Esophagus muscularis mucosa (tissue), 4 donors: ENCODE data around the gene RAB22A. TPM values are rescaled to one million over a fixed set of nuclear protein-coding genes. Genes with fewer than 3 reads are reported as not detected.
A peak's percentile ranks its signal among the peaks of the same experiment; 100 is the strongest.

ENCODE experiments used
- DNase-seq: peaks from one replicate; pipeline ENCODE4 v3.0.0-alpha.2; 2017; ENCODE audit errors: extremely low spot score
- H3K27ac ChIP-seq, 4 donors: fragments of 200-600 bp; sonication (generic); replicated peaks in 1 of 4; 1 replicate in 3 of 4; 2 replicates in 1 of 4; pipeline ENCODE4 v1.5.1; 2016 to 2019; ENCODE audit warnings: mild to moderate bottlenecking in 1 of 4
- H3K27me3 ChIP-seq, 4 donors: fragments of 200-600 bp; sonication (generic); one replicate each; pipeline versions ENCODE4 v1.5.1 to v1.6.0; 2016 to 2019
- H3K36me3 ChIP-seq, 4 donors: fragments of 200-600 bp; sonication (generic); one replicate each; pipeline ENCODE4 v1.5.1; 2016 to 2019
- H3K4me1 ChIP-seq, 4 donors: fragments of 200-600 bp; sonication (generic); one replicate each; pipeline ENCODE4 v1.5.1; 2016 to 2019
- H3K4me3 ChIP-seq, 4 donors: fragments of 200-600 bp; sonication (generic); 1 replicate in 2 of 4; 2 replicates in 2 of 4; pipeline ENCODE4 v1.5.1; 2016 to 2019; ENCODE audit warnings: mild to moderate bottlenecking in 4 of 4, moderate library complexity in 1 of 4
- H3K9me3 ChIP-seq, 4 donors: fragments of 200-600 bp; sonication (generic); 1 replicate in 3 of 4; 2 replicates in 1 of 4; pipeline ENCODE4 v1.5.1; 2016 to 2019
- CTCF ChIP-seq, 3 experiments: fragments of 200-600 bp in 2 of 3; fragments of 450-650 bp in 1 of 3; sonication (generic) in 2 of 3; IDR thresholded peaks; one replicate each; pipeline ENCODE4 v1.5.1; 2017 to 2019; ENCODE audit warnings: antibody characterized with exemption in 3 of 3, mild to moderate bottlenecking in 2 of 3, moderate library complexity in 1 of 3
- EP300 ChIP-seq: sonication (generic); formaldehyde crosslinking; IDR thresholded peaks from one replicate; pipeline ENCODE4 v1.6.1; 2017; ENCODE audit warnings: antibody characterized with exemption
- POLR2A ChIP-seq: fragments of 450-650 bp; IDR thresholded peaks from one replicate; pipeline ENCODE4 v1.6.1; 2017; ENCODE audit warnings: antibody characterized with exemption, moderate library complexity, mild to moderate bottlenecking, low read depth
- POLR2AphosphoS5 ChIP-seq, 2 donors: sonication (generic); formaldehyde crosslinking; IDR thresholded peaks; one replicate each; pipeline ENCODE4 v1.6.1; 2017; ENCODE audit warnings: antibody characterized with exemption in 2 of 2
- WGBS: methylation state at CpG from one replicate; pipeline ENCODE4 v1.1.5; 2018; 5-methylcytosine and 5-hydroxymethylcytosine counted together
- intact Hi-C: fragments of 100-400 bp; cut with DNase I; formaldehyde crosslinking; loops from one replicate; pipeline ENCODE4 v1.15.1; 2023
- total RNA-seq, 4 donors: library from RNA; depleted of rRNA; stranded (reverse); fragments of >200 nt; gene quantifications; one replicate each; pipeline versions ENCODE4 v1.1.0 to v1.2.1, GENCODE V29; 2016

Gene RAB22A
- total RNA-seq, 4 donors from 2014 or later, result 17.9 to 24.0 (median 20.4) TPM

- H3K4me3 ChIP-seq, result no peak overlapping the region
- TF ChIP-seq POLR2AphosphoS5 (IDR thresholded peaks at IDR 0.05), result no peak
- no peak for TF ChIP-seq POLR2A
- TF ChIP-seq EP300, result no peak
- no peak for TF ChIP-seq CTCF (IDR thresholded peaks at IDR 0.05)
- peak overlapping the region in 1 of 4 donors; percentile 18 for H3K27ac ChIP-seq
- H3K4me1 ChIP-seq, result peaks cover 14 to 43% (median 34%) of the 10 kb centered on the region in 4 donors
- intact Hi-C loops, result loop anchor here (10.0 kb wide), 1 partner anchor 728 kb away; the partner anchor contains the start of gene ATP5F1E
- 67% methylated on average over 11 of the region's 11 CpGs for WGBS
- H3K9me3 ChIP-seq, result no peaks in the 10 kb centered on the region
- no peaks in the 10 kb centered on the region for H3K27me3 ChIP-seq
- no peak for DNase-seq
- H3K36me3 ChIP-seq, result peaks cover 0 to 5% (median under 1%) of the 10 kb centered on the region in 4 donors
These were observed 2.9 kb upstream of the RAB22A start for GRCh38 chr20:58306421-58307261.

- H3K4me3 ChIP-seq, result no peak overlapping the region
- intact Hi-C loops, result loop anchor here (10.0 kb wide), 1 partner anchor 728 kb away; the partner anchor contains the start of gene ATP5F1E
- 89% methylated on average over 7 of the region's 7 CpGs for WGBS
- DNase-seq, result no peak
- TF ChIP-seq POLR2A, result no peak
- TF ChIP-seq EP300, result no peak
- TF ChIP-seq CTCF (IDR thresholded peaks at IDR 0.05), result no peak
- TF ChIP-seq POLR2AphosphoS5 (IDR thresholded peaks at IDR 0.05), result no peak
- H3K4me1 ChIP-seq, result peaks cover 15 to 45% (median 36%) of the 10 kb centered on the region in 4 donors
- no peaks in the 10 kb centered on the region for H3K27me3 ChIP-seq
- no peaks in the 10 kb centered on the region for H3K9me3 ChIP-seq
- no peaks in the 10 kb centered on the region for H3K36me3 ChIP-seq
- H3K27ac ChIP-seq, result no peak overlapping the region
These were observed 2.2 kb upstream of the RAB22A start for GRCh38 chr20:58307270-58307669.

GRCh38 chr20:58308290-58308679 lies 1.2 kb upstream of the RAB22A start:
- Histone ChIP-seq H3K27ac (peak overlapping the region in 3 of 4 donors; percentile 67 to 90 (median 89)), H3K4me3 (peak overlapping the region; percentile 87 to 100 (median 94)), H3K36me3 (peaks cover 5 to 8% (median 8%) of the 10 kb centered on the region in 4 donors), H3K4me1 (peaks cover 15 to 49% (median 39%) of the 10 kb centered on the region in 4 donors), H3K9me3 (no peaks in the 10 kb centered on the region), H3K27me3 (no peaks in the 10 kb centered on the region)
- no peak for TF ChIP-seq CTCF (IDR thresholded peaks at IDR 0.05)
- TF ChIP-seq EP300, result no peak
- TF ChIP-seq POLR2AphosphoS5 (IDR thresholded peaks at IDR 0.05), result no peak
- TF ChIP-seq POLR2A, result no peak
- intact Hi-C loops, result loop anchor here (10.0 kb wide), 1 partner anchor 727 kb away; the partner anchor contains the start of gene ATP5F1E
- WGBS, result 70% methylated on average over 9 of the region's 9 CpGs
- no peak for DNase-seq

- H3K4me1 ChIP-seq, result peaks cover 15 to 54% (median 42%) of the 10 kb centered on the region in 4 donors
- 50% methylated on average over 13 of the region's 41 CpGs for WGBS
- H3K9me3 ChIP-seq, result no peaks in the 10 kb centered on the region
- intact Hi-C loops, result loop anchor here (10.0 kb wide), 1 partner anchor 726 kb away; the partner anchor contains the start of gene ATP5F1E
- H3K27me3 ChIP-seq, result no peaks in the 10 kb centered on the region
- peaks cover 5 to 14% (median 13%) of the 10 kb centered on the region in 4 donors for H3K36me3 ChIP-seq
- DNase-seq, result no peak
- H3K27ac ChIP-seq, result peak overlapping the region; percentile 67 to 90 (median 82)
- peak in 1 of 2 donors; percentile 53 for TF ChIP-seq POLR2AphosphoS5 (IDR thresholded peaks at IDR 0.05)
- TF ChIP-seq EP300, result no peak
- TF ChIP-seq CTCF (IDR thresholded peaks at IDR 0.05), result no peak
- H3K4me3 ChIP-seq, result peak overlapping the region; percentile 87 to 100 (median 94)
These were observed 611 bp upstream of the RAB22A start for GRCh38 chr20:58308680-58309527.
